H9 (cell line): Measurements from ENCODE around the gene UBE4A. TPM values are rescaled to one million over a fixed set of nuclear protein-coding genes. Genes with fewer than 3 reads are reported as not detected.

ENCODE experiments used
- DNase-seq: peaks from one replicate; pipeline ENCODE4 v3.0.0-alpha.2; 2017
- H2AFZ ChIP-seq: one replicate; pipeline ENCODE4 v1.6.1; 2013; ENCODE audit warnings: mild to moderate bottlenecking, low read length, control low read depth, moderate library complexity
- H2AK5ac ChIP-seq: 2 replicates; pipeline ENCODE4 v1.6.1; 2013; ENCODE audit warnings: low read length, control low read depth, mixed read lengths; ENCODE audit not compliant: insufficient read length
- H2BK120ac ChIP-seq: one replicate; pipeline ENCODE4 v1.6.1; 2013; ENCODE audit warnings: low read depth, mild to moderate bottlenecking, low read length, control low read depth, inconsistent platforms; ENCODE audit not compliant: poor library complexity, severe bottlenecking
- H2BK12ac ChIP-seq: 2 replicates; pipeline ENCODE4 v1.6.1; 2013; ENCODE audit warnings: low read length, control low read depth, mixed read lengths, low read depth; ENCODE audit not compliant: insufficient read length
- H2BK15ac ChIP-seq: 2 replicates; pipeline ENCODE4 v1.6.1; 2013; ENCODE audit warnings: low read depth, low read length, control low read depth
- H2BK20ac ChIP-seq: one replicate; pipeline ENCODE4 v1.6.1; 2013; ENCODE audit warnings: low read depth, mild to moderate bottlenecking, low read length, control low read depth, inconsistent platforms; ENCODE audit not compliant: poor library complexity, severe bottlenecking
- H2BK5ac ChIP-seq: 2 replicates; pipeline ENCODE4 v1.6.1; 2013; ENCODE audit warnings: low read length, control low read depth, mixed read lengths; ENCODE audit not compliant: insufficient read length
- H3K14ac ChIP-seq: 2 replicates; pipeline ENCODE4 v1.6.1; 2013; ENCODE audit warnings: low read length, control low read depth; ENCODE audit not compliant: insufficient read depth
- H3K18ac ChIP-seq: 2 replicates; pipeline ENCODE4 v1.6.1; 2013; ENCODE audit warnings: low read depth, mild to moderate bottlenecking, mixed read lengths, low read length, control low read depth; ENCODE audit not compliant: insufficient read length
- H3K23ac ChIP-seq: 2 replicates; pipeline ENCODE4 v1.6.1; 2013; ENCODE audit warnings: low read length, control low read depth, mixed read lengths, low read depth; ENCODE audit not compliant: insufficient read length
- H3K23me2 ChIP-seq: 2 replicates; pipeline ENCODE4 v1.6.1; 2013; ENCODE audit warnings: low read depth, mild to moderate bottlenecking, mixed read lengths, low read length, control low read depth; ENCODE audit not compliant: insufficient read length, poor library complexity, severe bottlenecking
- H3K27ac ChIP-seq: 2 replicates; pipeline ENCODE4 v1.5.1; 2013; ENCODE audit warnings: low read length, control low read depth, mixed read lengths, low read depth; ENCODE audit not compliant: insufficient read length
- H3K27me3 ChIP-seq: 2 replicates; pipeline ENCODE4 v1.6.1; 2013; ENCODE audit warnings: low read length, control low read depth, inconsistent platforms; ENCODE audit not compliant: insufficient read depth
- H3K4ac ChIP-seq: 2 replicates; pipeline ENCODE4 v1.6.1; 2013; ENCODE audit warnings: low read depth, mild to moderate bottlenecking, control low read depth, inconsistent platforms, low read length, moderate library complexity
- H3K4me1 ChIP-seq: 2 replicates; pipeline ENCODE4 v1.6.1; 2013; ENCODE audit warnings: low read length, control low read depth, inconsistent platforms; ENCODE audit not compliant: insufficient read depth
- H3K4me2 ChIP-seq: 2 replicates; pipeline ENCODE4 v1.6.1; 2013; ENCODE audit warnings: low read length, control low read depth, mixed read lengths; ENCODE audit not compliant: insufficient read length, insufficient read depth
- H3K56ac ChIP-seq: 2 replicates; pipeline ENCODE4 v1.6.1; 2013; ENCODE audit warnings: low read depth, mild to moderate bottlenecking, mixed read lengths, low read length, control low read depth; ENCODE audit not compliant: insufficient read length
- H3K79me1 ChIP-seq: 2 replicates; pipeline ENCODE4 v1.6.1; 2013; ENCODE audit warnings: low read depth, mild to moderate bottlenecking, moderate library complexity, low read length, control low read depth, inconsistent platforms; ENCODE audit not compliant: insufficient read depth, poor library complexity, severe bottlenecking
- H3K79me2 ChIP-seq: 2 replicates; pipeline ENCODE4 v1.6.1; 2013; ENCODE audit warnings: low read length, control low read depth, inconsistent platforms; ENCODE audit not compliant: insufficient read depth
- H3K9ac ChIP-seq: 2 replicates; pipeline ENCODE4 v1.6.1; 2013; ENCODE audit warnings: low read length, control low read depth, mixed read lengths; ENCODE audit not compliant: insufficient read length; ENCODE audit errors: extremely low read depth
- H3K9me3 ChIP-seq: one replicate; pipeline ENCODE4 v1.6.1; 2013; ENCODE audit warnings: low read depth, low read length, inconsistent platforms; ENCODE audit not compliant: control insufficient read depth
- H3T11ph ChIP-seq: one replicate; pipeline ENCODE4 v1.6.1; 2013; ENCODE audit warnings: mild to moderate bottlenecking, low read length, control low read depth, inconsistent platforms
- H4K20me1 ChIP-seq: one replicate; pipeline ENCODE4 v1.6.1; 2013; ENCODE audit not compliant: control insufficient read depth, insufficient read length, insufficient read depth
- H4K5ac ChIP-seq: 2 replicates; pipeline ENCODE4 v1.6.1; 2013; ENCODE audit warnings: low read depth, mild to moderate bottlenecking, mixed read lengths, low read length, control low read depth; ENCODE audit not compliant: insufficient read length
- H4K8ac ChIP-seq: replicated peaks from 2 replicates; pipeline ENCODE4 v1.6.1; 2013; ENCODE audit warnings: low read length, control low read depth, mixed read lengths, low read depth; ENCODE audit not compliant: insufficient read length
- H4K91ac ChIP-seq: 2 replicates; pipeline ENCODE4 v1.6.1; 2013; ENCODE audit warnings: low read depth, mild to moderate bottlenecking, moderate library complexity, mixed read lengths, low read length, control low read depth; ENCODE audit not compliant: insufficient read length
- H3K27ac Mint-ChIP-seq, 3 experiments: 2 replicates in 2 of 3; 3 replicates in 1 of 3; pipeline ENCODE4 v1.8.0; 2020 to 2021; ENCODE audit warnings: mixed read lengths in 3 of 3, mild to moderate bottlenecking in 1 of 3, moderate library complexity in 1 of 3
- H3K27me3 Mint-ChIP-seq: 2 replicates; pipeline ENCODE4 v1.8.0; 2021; ENCODE audit warnings: low read depth, mild to moderate bottlenecking, moderate library complexity, mixed read lengths
- H3K36me3 Mint-ChIP-seq, 3 experiments: 2 replicates in 2 of 3; 3 replicates in 1 of 3; pipeline ENCODE4 v1.8.0; 2020 to 2021; ENCODE audit warnings: low read depth in 3 of 3, mixed read lengths in 3 of 3; ENCODE audit not compliant: insufficient read depth in 1 of 3
- H3K4me1 Mint-ChIP-seq, 2 experiments: 2 replicates each; pipeline ENCODE4 v1.8.0; 2020; ENCODE audit warnings: mixed read lengths in 2 of 2
- H3K4me3 Mint-ChIP-seq, 2 experiments: 2 replicates in 1 of 2; 3 replicates in 1 of 2; pipeline ENCODE4 v1.8.0; 2020 to 2021; ENCODE audit warnings: mild to moderate bottlenecking in 2 of 2, mixed read lengths in 2 of 2, moderate library complexity in 1 of 2
- H3K9me3 Mint-ChIP-seq, 2 experiments: 2 replicates in 1 of 2; 3 replicates in 1 of 2; pipeline ENCODE4 v1.8.0; 2020; ENCODE audit warnings: mild to moderate bottlenecking in 2 of 2, mixed read lengths in 2 of 2, moderate library complexity in 1 of 2
- CTCF ChIP-seq: fragments of 200-600 bp; sonication (generic); conservative IDR thresholded peaks from 3 replicates; pipeline ENCODE4 v1.8.0; 2021; ENCODE audit warnings: antibody characterized with exemption, mild to moderate bottlenecking
- WGBS: extraction: QIAGEN DNeasy Blood & Tissue Kit; methylation state at CpG from one replicate; pipeline ENCODE4 v1.1.7; 2013; ENCODE audit warnings: missing lambda C conversion rate, low lambda C conversion rate, mixed read lengths; ENCODE audit not compliant: insufficient read length; ENCODE audit errors: extremely low coverage; 5-methylcytosine and 5-hydroxymethylcytosine counted together
- total RNA-seq: library from RNA; stranded (reverse); gene quantifications from 2 replicates; pipeline ENCODE4 v1.2.1, GENCODE V29; 2021

UBE4A gene
- total RNA-seq, 1 experiment from 2014 or later: 33.7 TPM

GRCh38 chr11:118412921-118413320 is 53.5 kb downstream of the UBE4A start:
- no peaks in the 10 kb centered on the region for H3K27me3 Mint-ChIP-seq
- Histone ChIP-seq H3K4me1 (no peaks in the 10 kb centered on the region), H2BK20ac (no peak overlapping the region)

More at GRCh38 chr11:118412921-118413320, 53.5 kb downstream of the UBE4A start:
- no peak overlapping the region for H3K23ac ChIP-seq
- no peaks in the 10 kb centered on the region for H3K9me3 ChIP-seq
- H3K9ac ChIP-seq: no peak overlapping the region
- WGBS: no CpG with 5 or more reads among the region's 1 CpG
- no peaks in the 10 kb centered on the region for H3K23me2 ChIP-seq
- no peak overlapping the region for H2AFZ ChIP-seq
- no peak for DNase-seq
- H3K4me2 ChIP-seq: no peak overlapping the region
- no peak overlapping the region for H2BK12ac ChIP-seq
- peaks cover 5 to 7% of the 10 kb centered on the region in 2 experiments for H3K4me1 Mint-ChIP-seq
- no peak overlapping the region for H3K4ac ChIP-seq
- no peak overlapping the region for H3K14ac ChIP-seq
- no peaks in the 10 kb centered on the region for H4K20me1 ChIP-seq
- no peak overlapping the region for H2AK5ac ChIP-seq
- H3K27ac ChIP-seq: no peak overlapping the region
- no peaks in the 10 kb centered on the region for H3K79me1 ChIP-seq
- no peak overlapping the region for H4K8ac ChIP-seq
- H3K36me3 Mint-ChIP-seq: peaks cover 2 to 21% (median 16%) of the 10 kb centered on the region in 3 experiments; a peak in 5 of 7 replicates
- no peak overlapping the region for H3T11ph ChIP-seq
- no peaks in the 10 kb centered on the region for H3K79me2 ChIP-seq
- no peak overlapping the region; a peak in 1 of 7 replicates for H3K27ac Mint-ChIP-seq
- no peaks in the 10 kb centered on the region for H3K27me3 ChIP-seq
- no peak overlapping the region for H3K18ac ChIP-seq
- H3K4me3 Mint-ChIP-seq: no peak overlapping the region; a peak in 1 of 5 replicates
- no peaks in the 10 kb centered on the region for H3K9me3 Mint-ChIP-seq
- no peak overlapping the region for H2BK15ac ChIP-seq
- H2BK120ac ChIP-seq: no peak overlapping the region
- no peak overlapping the region for H4K5ac ChIP-seq
- no peak overlapping the region for H4K91ac ChIP-seq
- H2BK5ac ChIP-seq: no peak overlapping the region
- TF ChIP-seq CTCF: no peak
- H3K56ac ChIP-seq: no peak overlapping the region
